ENCODE results near the gene MZT2B. TPM values are rescaled to one million over a fixed set of nuclear protein-coding genes. Genes with fewer than 3 reads are reported as not detected.
"Not testable (repeated sequence)": the region's sequence is repeated elsewhere in the genome, so short reads cannot be mapped to it uniquely, and the experiment has no call there.

The MZT2B gene
- total RNA-seq, 1 experiment from 2014 or later: 265 TPM

DNA sequence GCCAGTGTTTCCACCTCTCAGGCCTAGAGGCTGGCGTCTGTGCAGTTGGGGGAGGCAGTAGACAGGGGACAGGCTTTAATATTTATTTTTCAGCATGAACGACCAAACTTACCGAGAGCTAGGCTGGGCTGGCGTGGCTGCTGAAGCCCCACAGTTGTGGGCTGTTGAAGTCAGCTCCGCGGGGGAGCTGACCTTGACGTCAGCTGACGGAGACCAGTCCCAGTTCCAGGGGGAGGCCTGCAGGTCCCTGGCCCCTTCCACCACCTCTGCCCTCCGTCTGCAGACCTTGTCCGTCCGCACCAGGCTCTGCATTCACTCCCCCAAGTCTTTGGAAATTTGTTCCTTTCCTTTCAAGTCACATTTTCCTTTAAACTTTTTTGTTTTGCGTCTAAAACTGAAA, 49.6 kb downstream of the MZT2B start:
- Mint-ChIP-seq H3K9me3 (ENCODE audit: low read depth, unreplicated experiment) (no peaks in the 10 kb centered on the region), H3K27me3 (ENCODE audit: unreplicated experiment) (no peaks in the 10 kb centered on the region), H3K27ac (ENCODE audit: unreplicated experiment) (no peak overlapping the region), H3K4me1 (ENCODE audit: low read depth, unreplicated experiment) (peaks cover 16% of the 10 kb centered on the region), H3K36me3 (ENCODE audit: insufficient read depth, unreplicated experiment) (peaks cover 18% of the 10 kb centered on the region), H3K4me3 (ENCODE audit: low read depth, unreplicated experiment) (no peak overlapping the region)
- BruUV-seq (replicated peaks): no TSS peak
- DNase-seq: no peak
- intact Hi-C loops (cut with micrococcal nuclease; ENCODE audit: unreplicated experiment): no loop called here
- TF ChIP-seq, protein P1, sequence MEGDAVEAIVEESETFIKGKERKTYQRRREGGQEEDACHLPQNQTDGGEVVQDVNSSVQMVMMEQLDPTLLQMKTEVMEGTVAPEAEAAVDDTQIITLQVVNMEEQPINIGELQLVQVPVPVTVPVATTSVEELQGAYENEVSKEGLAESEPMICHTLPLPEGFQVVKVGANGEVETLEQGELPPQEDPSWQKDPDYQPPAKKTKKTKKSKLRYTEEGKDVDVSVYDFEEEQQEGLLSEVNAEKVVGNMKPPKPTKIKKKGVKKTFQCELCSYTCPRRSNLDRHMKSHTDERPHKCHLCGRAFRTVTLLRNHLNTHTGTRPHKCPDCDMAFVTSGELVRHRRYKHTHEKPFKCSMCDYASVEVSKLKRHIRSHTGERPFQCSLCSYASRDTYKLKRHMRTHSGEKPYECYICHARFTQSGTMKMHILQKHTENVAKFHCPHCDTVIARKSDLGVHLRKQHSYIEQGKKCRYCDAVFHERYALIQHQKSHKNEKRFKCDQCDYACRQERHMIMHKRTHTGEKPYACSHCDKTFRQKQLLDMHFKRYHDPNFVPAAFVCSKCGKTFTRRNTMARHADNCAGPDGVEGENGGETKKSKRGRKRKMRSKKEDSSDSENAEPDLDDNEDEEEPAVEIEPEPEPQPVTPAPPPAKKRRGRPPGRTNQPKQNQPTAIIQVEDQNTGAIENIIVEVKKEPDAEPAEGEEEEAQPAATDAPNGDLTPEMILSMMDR (IDR thresholded peaks at IDR 0.05; ENCODE audit: unreplicated experiment): no peak
- CTCF ChIA-PET: no interaction called here

- H3K4me3 Mint-ChIP-seq (ENCODE audit: low read depth, unreplicated experiment); CTCF ChIA-PET; H3K27ac Mint-ChIP-seq (ENCODE audit: unreplicated experiment); H3K27me3 Mint-ChIP-seq (ENCODE audit: unreplicated experiment); H3K9me3 Mint-ChIP-seq (ENCODE audit: low read depth, unreplicated experiment); DNase-seq; intact Hi-C loops (cut with micrococcal nuclease; ENCODE audit: unreplicated experiment); BruUV-seq (replicated peaks): not testable (repeated sequence)
- peaks cover 16% of the 10 kb centered on the region for H3K4me1 Mint-ChIP-seq (ENCODE audit: low read depth, unreplicated experiment)
- peaks cover 18% of the 10 kb centered on the region for H3K36me3 Mint-ChIP-seq (ENCODE audit: insufficient read depth, unreplicated experiment)
Measured at GRCh38 chr2:130233066-130233465, 51.0 kb downstream of the MZT2B start.

- H3K27me3 Mint-ChIP-seq (ENCODE audit: unreplicated experiment); CTCF ChIA-PET; BruUV-seq (replicated peaks); DNase-seq; H3K27ac Mint-ChIP-seq (ENCODE audit: unreplicated experiment); H3K4me3 Mint-ChIP-seq (ENCODE audit: low read depth, unreplicated experiment); intact Hi-C loops (cut with micrococcal nuclease; ENCODE audit: unreplicated experiment); H3K9me3 Mint-ChIP-seq (ENCODE audit: low read depth, unreplicated experiment); H3K36me3 Mint-ChIP-seq (ENCODE audit: insufficient read depth, unreplicated experiment): not testable (repeated sequence)
- H3K4me1 Mint-ChIP-seq (ENCODE audit: low read depth, unreplicated experiment): peaks cover 14% of the 10 kb centered on the region
Measured at GRCh38 chr2:130239581-130239980, 57.5 kb downstream of the MZT2B start.

Other genes with a start within 250 kb of the MZT2B start
- not detected in 2 replicates for gene RAB6C, start 202.6 kb upstream of the MZT2B start, total RNA-seq (2022)
- not detected in 2 replicates for gene POTEF, start 53.0 kb upstream of the MZT2B start, total RNA-seq (2022)
- 1.5 and 2.1 TPM in 2 replicates for gene CCDC74B, start 37.1 kb upstream of the MZT2B start, total RNA-seq (2022)
- 90.1 and 97.8 TPM in 2 replicates for gene SMPD4, start 660 bp upstream of the MZT2B start, total RNA-seq (2022)
- not detected in 2 replicates for gene TUBA3E, start 16.2 kb downstream of the MZT2B start, total RNA-seq (2022)
- 79.6 and 89.4 TPM in 2 replicates for gene IMP4, start 160.6 kb downstream of the MZT2B start, total RNA-seq (2022)
- 62.9 and 66.0 TPM in 2 replicates for gene PTPN18, start 173.8 kb downstream of the MZT2B start, total RNA-seq (2022)